Testis (tissue), 2 donors: ENCODE data around the gene KRT222.

Experiments
- POLR2A ChIP-seq: fragments of 450-650 bp; IDR thresholded peaks from one replicate; pipeline ENCODE4 v1.6.1; 2017; ENCODE audit warnings: antibody characterized with exemption, mild to moderate bottlenecking, moderate library complexity
- TF ChIP-seq, protein P1 (sequence below), 3 experiments: fragments of 450-650 bp in 2 of 3; fragments of 200-600 bp in 1 of 3; sonication (generic) in 1 of 3; IDR thresholded peaks; one replicate each; pipeline ENCODE4 v1.5.1; 2016 to 2019; ENCODE audit warnings: antibody characterized with exemption in 3 of 3, mild to moderate bottlenecking in 2 of 3, moderate library complexity in 1 of 3

- TF ChIP-seq, protein P1, sequence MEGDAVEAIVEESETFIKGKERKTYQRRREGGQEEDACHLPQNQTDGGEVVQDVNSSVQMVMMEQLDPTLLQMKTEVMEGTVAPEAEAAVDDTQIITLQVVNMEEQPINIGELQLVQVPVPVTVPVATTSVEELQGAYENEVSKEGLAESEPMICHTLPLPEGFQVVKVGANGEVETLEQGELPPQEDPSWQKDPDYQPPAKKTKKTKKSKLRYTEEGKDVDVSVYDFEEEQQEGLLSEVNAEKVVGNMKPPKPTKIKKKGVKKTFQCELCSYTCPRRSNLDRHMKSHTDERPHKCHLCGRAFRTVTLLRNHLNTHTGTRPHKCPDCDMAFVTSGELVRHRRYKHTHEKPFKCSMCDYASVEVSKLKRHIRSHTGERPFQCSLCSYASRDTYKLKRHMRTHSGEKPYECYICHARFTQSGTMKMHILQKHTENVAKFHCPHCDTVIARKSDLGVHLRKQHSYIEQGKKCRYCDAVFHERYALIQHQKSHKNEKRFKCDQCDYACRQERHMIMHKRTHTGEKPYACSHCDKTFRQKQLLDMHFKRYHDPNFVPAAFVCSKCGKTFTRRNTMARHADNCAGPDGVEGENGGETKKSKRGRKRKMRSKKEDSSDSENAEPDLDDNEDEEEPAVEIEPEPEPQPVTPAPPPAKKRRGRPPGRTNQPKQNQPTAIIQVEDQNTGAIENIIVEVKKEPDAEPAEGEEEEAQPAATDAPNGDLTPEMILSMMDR (IDR thresholded peaks at IDR 0.05) = no peak
- TF ChIP-seq POLR2A = no peak
Measured at GRCh38 chr17:40686192-40686591, 21.2 kb upstream of the KRT222 start.
